ENCODE results near the gene CAV3.

CAV3 gene

DNA sequence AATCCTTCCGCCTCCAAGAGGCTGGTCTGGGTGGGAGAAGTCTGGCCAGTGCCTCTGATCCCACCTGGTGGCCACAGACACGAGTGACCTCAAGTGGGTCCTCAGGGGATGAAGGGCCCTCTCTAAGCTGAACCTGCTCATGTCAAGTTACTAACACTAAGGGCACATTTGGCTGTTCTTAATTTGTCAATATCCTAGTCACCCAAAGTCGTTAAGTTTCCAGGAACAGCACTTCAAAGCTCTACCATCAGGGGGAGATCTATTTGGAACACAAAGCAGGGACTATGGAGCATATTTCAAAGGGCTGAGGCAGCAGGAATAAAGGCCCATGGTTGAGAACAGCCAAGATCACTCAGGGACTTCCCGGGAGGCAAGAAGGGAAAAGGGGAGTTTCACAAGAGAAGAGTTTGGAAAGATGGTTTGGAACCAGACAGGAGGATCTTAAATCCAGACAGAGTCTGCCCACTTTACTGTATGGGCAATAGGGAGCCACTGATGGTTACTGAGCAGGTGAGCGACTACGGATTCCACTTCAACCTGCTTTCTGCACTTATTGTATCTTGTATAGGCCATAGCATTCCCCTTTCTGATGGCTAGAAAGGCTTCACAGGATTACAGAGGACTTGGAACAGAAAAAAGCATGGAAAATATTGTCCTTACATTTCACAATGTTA lies 22.1 kb downstream of the CAV3 start:
- TF ChIP-seq, protein P1, sequence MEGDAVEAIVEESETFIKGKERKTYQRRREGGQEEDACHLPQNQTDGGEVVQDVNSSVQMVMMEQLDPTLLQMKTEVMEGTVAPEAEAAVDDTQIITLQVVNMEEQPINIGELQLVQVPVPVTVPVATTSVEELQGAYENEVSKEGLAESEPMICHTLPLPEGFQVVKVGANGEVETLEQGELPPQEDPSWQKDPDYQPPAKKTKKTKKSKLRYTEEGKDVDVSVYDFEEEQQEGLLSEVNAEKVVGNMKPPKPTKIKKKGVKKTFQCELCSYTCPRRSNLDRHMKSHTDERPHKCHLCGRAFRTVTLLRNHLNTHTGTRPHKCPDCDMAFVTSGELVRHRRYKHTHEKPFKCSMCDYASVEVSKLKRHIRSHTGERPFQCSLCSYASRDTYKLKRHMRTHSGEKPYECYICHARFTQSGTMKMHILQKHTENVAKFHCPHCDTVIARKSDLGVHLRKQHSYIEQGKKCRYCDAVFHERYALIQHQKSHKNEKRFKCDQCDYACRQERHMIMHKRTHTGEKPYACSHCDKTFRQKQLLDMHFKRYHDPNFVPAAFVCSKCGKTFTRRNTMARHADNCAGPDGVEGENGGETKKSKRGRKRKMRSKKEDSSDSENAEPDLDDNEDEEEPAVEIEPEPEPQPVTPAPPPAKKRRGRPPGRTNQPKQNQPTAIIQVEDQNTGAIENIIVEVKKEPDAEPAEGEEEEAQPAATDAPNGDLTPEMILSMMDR (IDR thresholded peaks at IDR 0.05; ENCODE audit: insufficient read depth, low read length, poor library complexity, severe bottlenecking), result no peak
- no peak for TF ChIP-seq EZH2phosphoT487 (conservative IDR thresholded peaks at IDR 0.05; ENCODE audit: low read length)
- H3K27ac ChIP-seq (ENCODE audit: low read depth, low read length), result no peak overlapping the region
- no peaks in the 10 kb centered on the region for H3K9me2 ChIP-seq (replicated peaks; ENCODE audit: insufficient read depth, low read length)
- no peak overlapping the region for H3K4me3 ChIP-seq (ENCODE audit: insufficient read depth, low read length, poor library complexity, severe bottlenecking)
- H3F3A ChIP-seq (ENCODE audit: insufficient read depth), result no peaks in the 10 kb centered on the region
- no peaks in the 10 kb centered on the region for H3K36me3 ChIP-seq (ENCODE audit: low read length)
- no peaks in the 10 kb centered on the region for H3K79me2 ChIP-seq (ENCODE audit: insufficient read depth, low read length)
- H3K4me2 ChIP-seq (ENCODE audit: low read depth, low read length, poor library complexity, severe bottlenecking), result no peak overlapping the region
- no peaks in the 10 kb centered on the region for H3K9me3 ChIP-seq (ENCODE audit: insufficient read depth, low read length)
- H4K20me1 ChIP-seq (ENCODE audit: low read depth, low read length), result no peaks in the 10 kb centered on the region
- H3K27me3 ChIP-seq (ENCODE audit: low read length), result no peaks in the 10 kb centered on the region
- no peak overlapping the region for H2AFZ ChIP-seq (ENCODE audit: low read depth, low read length, severe bottlenecking)
- no peak overlapping the region for H3K9ac ChIP-seq (ENCODE audit: low read length)

DNA sequence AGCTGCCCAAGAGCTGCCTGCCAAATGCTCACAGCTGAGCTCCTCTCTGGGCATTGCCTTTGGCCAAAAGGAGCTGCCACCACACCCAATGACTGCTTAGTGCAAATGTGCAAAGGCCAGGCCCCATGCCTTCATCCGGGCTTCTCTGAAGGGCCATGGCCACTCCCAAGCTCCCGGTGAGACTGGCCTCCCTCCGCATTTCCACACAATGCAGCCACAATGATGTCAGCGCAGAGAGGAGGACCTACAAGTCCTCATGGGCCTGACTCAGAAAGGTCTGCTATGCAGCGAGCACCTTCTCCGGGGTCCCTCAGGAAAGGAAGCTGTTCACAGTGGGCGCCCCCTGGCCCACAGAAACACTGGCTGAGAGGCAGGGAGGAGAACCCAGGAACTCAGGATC lies 23.1 kb downstream of the CAV3 start:
- Histone ChIP-seq H3F3A (ENCODE audit: insufficient read depth) (no peaks in the 10 kb centered on the region), H3K27ac (ENCODE audit: low read depth, low read length) (no peak overlapping the region), H3K27me3 (ENCODE audit: low read length) (no peaks in the 10 kb centered on the region), H2AFZ (ENCODE audit: low read depth, low read length, severe bottlenecking) (no peak overlapping the region), H3K79me2 (ENCODE audit: insufficient read depth, low read length) (no peaks in the 10 kb centered on the region), H3K4me3 (ENCODE audit: insufficient read depth, low read length, poor library complexity, severe bottlenecking) (no peak overlapping the region), H3K9me3 (ENCODE audit: insufficient read depth, low read length) (no peaks in the 10 kb centered on the region), H4K20me1 (ENCODE audit: low read depth, low read length) (no peaks in the 10 kb centered on the region), H3K4me2 (ENCODE audit: low read depth, low read length, poor library complexity, severe bottlenecking) (no peak overlapping the region), H3K9me2 (replicated peaks; ENCODE audit: insufficient read depth, low read length) (no peaks in the 10 kb centered on the region), H3K36me3 (ENCODE audit: low read length) (no peaks in the 10 kb centered on the region), H3K9ac (ENCODE audit: low read length) (no peak overlapping the region)
- no peak for TF ChIP-seq EZH2phosphoT487 (conservative IDR thresholded peaks at IDR 0.05; ENCODE audit: low read length)
- TF ChIP-seq, protein P1 (IDR thresholded peaks at IDR 0.05; ENCODE audit: insufficient read depth, low read length, poor library complexity, severe bottlenecking), result no peak

GRCh38 chr3:8757551-8758518 lies 24.2 kb downstream of the CAV3 start:
- Histone ChIP-seq H3K4me2 (ENCODE audit: low read depth, low read length, poor library complexity, severe bottlenecking) (no peak overlapping the region), H2AFZ (ENCODE audit: low read depth, low read length, severe bottlenecking) (no peak overlapping the region), H3K79me2 (ENCODE audit: insufficient read depth, low read length) (no peaks in the 10 kb centered on the region), H4K20me1 (ENCODE audit: low read depth, low read length) (no peaks in the 10 kb centered on the region), H3K27me3 (ENCODE audit: low read length) (no peaks in the 10 kb centered on the region), H3F3A (ENCODE audit: insufficient read depth) (no peaks in the 10 kb centered on the region), H3K9ac (ENCODE audit: low read length) (no peak overlapping the region), H3K9me2 (replicated peaks; ENCODE audit: insufficient read depth, low read length) (no peaks in the 10 kb centered on the region), H3K9me3 (ENCODE audit: insufficient read depth, low read length) (no peaks in the 10 kb centered on the region), H3K4me3 (ENCODE audit: insufficient read depth, low read length, poor library complexity, severe bottlenecking) (no peak overlapping the region), H3K36me3 (ENCODE audit: low read length) (no peaks in the 10 kb centered on the region), H3K27ac (ENCODE audit: low read depth, low read length) (no peak overlapping the region)
- TF ChIP-seq EZH2phosphoT487 (conservative IDR thresholded peaks at IDR 0.05; ENCODE audit: low read length), result no peak
- TF ChIP-seq, protein P1 (IDR thresholded peaks at IDR 0.05; ENCODE audit: insufficient read depth, low read length, poor library complexity, severe bottlenecking), result no peak
